Fibroblast of skin of abdomen (primary cell): ENCODE measurements around the gene SPAG16.

Experiments
- DNase-seq: peaks from one replicate; pipeline ENCODE4 v3.0.0-alpha.2; 2013

The SPAG16 gene

GRCh38 chr2:213411582-213412289 is 127.5 kb downstream of the SPAG16 start:
- no peak for DNase-seq

- DNase-seq = no peak
Observed at GRCh38 chr2:213415093-213415492, 130.8 kb downstream of the SPAG16 start.

- no peak for DNase-seq
Observed at GRCh38 chr2:213416832-213417231, 132.6 kb downstream of the SPAG16 start.

GRCh38 chr2:213419980-213420379 is 135.7 kb downstream of the SPAG16 start:
- DNase-seq = no peak

- no peak for DNase-seq
Observed at GRCh38 chr2:213420828-213421385, 136.6 kb downstream of the SPAG16 start.

- no peak for DNase-seq
Observed at GRCh38 chr2:213422211-213422610, 137.9 kb downstream of the SPAG16 start.

- no peak for DNase-seq
Observed at GRCh38 chr2:213425618-213426017, 141.4 kb downstream of the SPAG16 start.

GRCh38 chr2:213429516-213429915 is 145.3 kb downstream of the SPAG16 start:
- no peak for DNase-seq

GRCh38 chr2:213443921-213444320 is 159.7 kb downstream of the SPAG16 start:
- no peak for DNase-seq

GRCh38 chr2:213451542-213452239 is 167.4 kb downstream of the SPAG16 start:
- DNase-seq = no peak

GRCh38 chr2:213455316-213456008 is 171.2 kb downstream of the SPAG16 start:
- no peak for DNase-seq

GRCh38 chr2:213475433-213475832 is 191.2 kb downstream of the SPAG16 start:
- DNase-seq = no peak

GRCh38 chr2:213476641-213477040 is 192.4 kb downstream of the SPAG16 start:
- no peak for DNase-seq

GRCh38 chr2:213490087-213490486 is 205.8 kb downstream of the SPAG16 start:
- no peak for DNase-seq

- no peak for DNase-seq
Observed at GRCh38 chr2:213491376-213491775, 207.1 kb downstream of the SPAG16 start.

GRCh38 chr2:213496226-213496625 is 212.0 kb downstream of the SPAG16 start:
- DNase-seq = no peak

- no peak for DNase-seq
Observed at GRCh38 chr2:213500881-213501280, 216.6 kb downstream of the SPAG16 start.

- DNase-seq = no peak
Observed at GRCh38 chr2:213524164-213524563, 239.9 kb downstream of the SPAG16 start.

- DNase-seq = no peak
Observed at GRCh38 chr2:213537579-213537978, 253.3 kb downstream of the SPAG16 start.

GRCh38 chr2:213544940-213545339 is 260.7 kb downstream of the SPAG16 start:
- no peak for DNase-seq

GRCh38 chr2:213545481-213545880 is 261.2 kb downstream of the SPAG16 start:
- DNase-seq = no peak

GRCh38 chr2:213545964-213546475 is 261.8 kb downstream of the SPAG16 start:
- DNase-seq = no peak

GRCh38 chr2:213551526-213551925 is 267.3 kb downstream of the SPAG16 start:
- no peak for DNase-seq
